GM19351 (cell line): ENCODE data around the gene TOP1.

ENCODE experiments used
- ATAC-seq: cut with Tn5 transposase; IDR thresholded peaks from one replicate; pipeline ENCODE4 v1.9.1; 2021; ENCODE audit warnings: mild to moderate bottlenecking, moderate library complexity; ENCODE audit not compliant: unreplicated experiment

The TOP1 gene

GRCh38 chr20:41055679-41056078 lies 27.1 kb downstream of the TOP1 start:
- ATAC-seq, result no peak

GRCh38 chr20:41057999-41058673 lies 29.5 kb downstream of the TOP1 start:
- no peak for ATAC-seq

DNA sequence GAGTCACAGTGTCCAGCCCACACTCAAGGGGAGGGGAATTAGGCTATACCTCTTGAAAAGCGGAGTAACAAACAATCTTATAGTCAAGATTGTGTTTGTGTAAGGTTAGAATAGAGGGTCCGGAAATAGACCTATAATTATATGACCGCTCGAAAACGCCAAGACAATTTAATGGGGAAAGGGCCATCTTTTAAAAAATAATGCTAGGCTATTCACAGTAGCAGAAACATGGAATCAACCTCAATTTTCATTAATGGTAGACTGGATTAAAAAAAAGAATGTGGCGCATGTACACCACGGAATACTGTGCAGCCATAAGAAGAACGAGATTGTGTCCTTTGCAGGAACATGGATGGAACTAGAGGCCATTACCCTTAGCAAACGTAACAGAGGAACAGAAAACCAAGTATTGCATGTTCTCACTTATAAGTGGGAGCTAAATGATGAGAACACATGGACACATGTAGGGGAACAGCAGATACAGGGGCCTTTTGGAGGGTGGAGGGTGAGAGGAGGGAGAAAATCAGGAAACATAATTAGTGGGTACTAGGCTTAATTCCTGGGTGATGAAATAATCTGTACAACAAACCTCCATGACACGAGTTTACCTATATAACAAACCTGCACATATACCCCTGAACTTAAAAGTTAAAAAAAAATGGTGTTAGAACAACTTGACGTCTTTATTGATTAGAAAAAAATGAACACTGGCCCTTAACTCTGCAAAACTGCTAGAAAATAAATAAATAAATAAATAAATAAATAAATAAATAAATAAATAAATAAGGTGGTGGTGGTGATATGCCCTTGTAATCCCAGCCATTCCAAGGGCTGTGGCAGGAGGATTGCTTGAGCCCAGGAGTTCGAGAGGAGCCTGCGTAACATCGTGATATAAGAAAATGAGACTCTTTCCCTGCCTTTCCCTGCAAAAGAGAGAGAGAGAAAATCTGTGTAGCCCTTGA lies 30.3 kb downstream of the TOP1 start:
- ATAC-seq, result no peak

DNA sequence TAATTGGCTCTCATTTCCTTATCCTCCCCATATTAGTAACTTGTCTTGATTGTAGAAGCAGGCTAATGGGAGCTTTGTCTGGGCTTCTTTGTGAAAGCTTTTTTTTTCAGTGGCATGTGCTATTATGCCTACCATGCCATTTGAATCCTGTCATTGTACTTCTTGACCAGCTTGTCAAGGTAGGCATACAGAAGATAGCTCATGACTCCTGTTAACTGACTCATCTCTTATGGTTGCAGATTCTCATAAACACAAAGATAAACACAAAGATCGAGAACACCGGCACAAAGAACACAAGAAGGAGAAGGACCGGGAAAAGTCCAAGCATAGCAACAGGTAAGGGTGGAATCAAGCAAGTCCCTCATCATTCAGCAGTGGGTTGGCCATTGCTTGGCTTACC lies 32.5 kb downstream of the TOP1 start:
- no peak for ATAC-seq

DNA sequence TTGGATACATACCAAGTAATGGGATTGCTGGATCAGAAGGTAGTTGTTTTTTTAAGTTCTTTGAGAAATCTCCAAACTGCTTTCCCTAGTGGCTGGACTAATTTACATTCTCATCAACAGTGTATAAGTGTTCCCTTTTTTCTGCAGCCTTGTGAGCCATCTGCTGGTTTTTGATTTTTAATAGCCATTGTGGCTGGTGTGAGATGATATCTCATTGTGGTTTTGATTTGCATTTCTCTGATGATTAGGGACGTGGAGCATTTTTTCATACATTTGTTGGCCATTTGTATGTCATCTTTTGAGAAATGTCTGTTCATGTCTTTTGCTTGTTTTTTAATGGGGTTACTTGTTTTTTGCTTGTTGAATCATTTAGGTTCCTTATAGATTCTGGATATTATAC lies 34.8 kb downstream of the TOP1 start:
- no peak for ATAC-seq

- ATAC-seq, result peak; percentile 85
Observed at GRCh38 chr20:41064377-41064776, 35.8 kb downstream of the TOP1 start.

GRCh38 chr20:41065716-41066115 lies 37.1 kb downstream of the TOP1 start:
- ATAC-seq, result no peak

DNA sequence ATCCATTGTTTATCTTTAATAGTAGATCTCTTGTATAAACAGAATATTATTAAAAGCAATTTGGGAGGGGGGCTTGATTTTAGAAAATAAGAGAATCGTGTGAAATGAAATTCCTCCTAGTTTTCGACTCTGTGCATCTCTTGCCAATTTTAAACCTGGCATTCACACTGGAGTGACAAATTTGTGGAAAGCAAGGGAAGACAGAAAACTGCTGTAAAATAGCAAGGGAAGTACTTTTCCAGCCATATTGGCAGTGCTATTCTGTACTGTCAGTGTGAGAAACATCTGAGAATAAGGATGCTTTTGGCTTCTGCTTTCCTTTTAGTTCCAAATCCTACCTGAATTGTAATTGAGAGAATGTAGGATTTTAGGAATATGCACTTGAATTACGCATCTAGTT lies 40.2 kb downstream of the TOP1 start:
- no peak for ATAC-seq

DNA sequence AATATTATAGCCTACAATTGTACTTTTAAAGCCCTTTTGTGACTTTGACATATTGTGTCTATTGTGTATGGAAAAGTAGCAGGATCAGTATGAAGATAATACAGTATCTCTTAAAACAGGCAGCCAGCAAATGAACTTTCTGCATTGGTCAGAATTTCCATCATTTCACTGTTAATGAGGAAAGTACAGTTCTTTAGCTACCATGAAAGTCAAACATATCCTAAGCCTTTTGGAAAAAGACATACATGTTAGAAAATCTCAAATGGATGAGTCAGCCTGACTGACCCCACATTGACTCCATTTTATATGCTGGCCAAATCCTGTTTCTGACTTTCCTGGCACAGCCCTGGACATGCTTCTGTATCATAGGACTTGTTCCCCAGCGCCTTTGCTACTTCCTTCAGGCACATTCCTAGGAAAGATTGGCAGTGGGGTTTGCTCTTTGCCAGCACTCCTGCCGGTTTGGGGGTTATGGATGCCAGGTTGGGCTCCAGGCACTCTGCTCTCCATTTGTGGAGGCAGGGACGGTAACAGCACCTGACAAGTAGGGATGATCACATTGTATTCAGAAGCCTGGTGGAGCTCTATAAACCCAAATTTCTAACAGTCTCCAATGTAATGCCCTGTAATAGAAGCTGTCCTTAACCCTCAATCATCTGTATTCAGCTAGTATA lies 43.7 kb downstream of the TOP1 start:
- ATAC-seq, result no peak

DNA sequence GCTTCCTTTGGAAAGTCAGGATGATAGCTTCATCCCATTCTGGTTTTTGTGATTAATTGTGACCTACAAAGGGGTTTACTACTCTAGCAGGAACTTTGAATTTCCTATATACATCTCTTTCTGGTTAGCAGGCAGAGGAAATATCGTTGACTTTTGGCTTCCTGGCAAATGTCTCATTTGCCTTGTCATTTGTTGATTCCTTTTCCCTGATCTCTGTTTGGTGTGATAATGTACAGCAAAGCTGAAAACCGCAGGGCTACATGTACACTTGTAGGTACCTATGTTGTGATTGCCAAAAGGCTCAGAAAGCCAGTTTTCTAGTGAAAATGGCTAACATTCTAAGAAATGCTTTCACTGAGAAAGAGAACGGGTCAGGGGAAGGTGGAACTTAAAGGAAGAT lies 44.3 kb downstream of the TOP1 start:
- no peak for ATAC-seq

GRCh38 chr20:41074441-41074840 lies 45.8 kb downstream of the TOP1 start:
- no peak for ATAC-seq

- ATAC-seq, result no peak
Observed at GRCh38 chr20:41076776-41077175, 48.2 kb downstream of the TOP1 start.

GRCh38 chr20:41078329-41078728 lies 49.7 kb downstream of the TOP1 start:
- no peak for ATAC-seq

- no peak for ATAC-seq
Observed at GRCh38 chr20:41079066-41079465, 50.4 kb downstream of the TOP1 start.

GRCh38 chr20:41080866-41081265 lies 52.2 kb downstream of the TOP1 start:
- ATAC-seq, result no peak

- no peak for ATAC-seq
Observed at GRCh38 chr20:41081276-41081814, 52.7 kb downstream of the TOP1 start.

- no peak for ATAC-seq
Observed at GRCh38 chr20:41082306-41082705, 53.7 kb downstream of the TOP1 start.

GRCh38 chr20:41085606-41086005 lies 57.0 kb downstream of the TOP1 start:
- no peak for ATAC-seq

DNA sequence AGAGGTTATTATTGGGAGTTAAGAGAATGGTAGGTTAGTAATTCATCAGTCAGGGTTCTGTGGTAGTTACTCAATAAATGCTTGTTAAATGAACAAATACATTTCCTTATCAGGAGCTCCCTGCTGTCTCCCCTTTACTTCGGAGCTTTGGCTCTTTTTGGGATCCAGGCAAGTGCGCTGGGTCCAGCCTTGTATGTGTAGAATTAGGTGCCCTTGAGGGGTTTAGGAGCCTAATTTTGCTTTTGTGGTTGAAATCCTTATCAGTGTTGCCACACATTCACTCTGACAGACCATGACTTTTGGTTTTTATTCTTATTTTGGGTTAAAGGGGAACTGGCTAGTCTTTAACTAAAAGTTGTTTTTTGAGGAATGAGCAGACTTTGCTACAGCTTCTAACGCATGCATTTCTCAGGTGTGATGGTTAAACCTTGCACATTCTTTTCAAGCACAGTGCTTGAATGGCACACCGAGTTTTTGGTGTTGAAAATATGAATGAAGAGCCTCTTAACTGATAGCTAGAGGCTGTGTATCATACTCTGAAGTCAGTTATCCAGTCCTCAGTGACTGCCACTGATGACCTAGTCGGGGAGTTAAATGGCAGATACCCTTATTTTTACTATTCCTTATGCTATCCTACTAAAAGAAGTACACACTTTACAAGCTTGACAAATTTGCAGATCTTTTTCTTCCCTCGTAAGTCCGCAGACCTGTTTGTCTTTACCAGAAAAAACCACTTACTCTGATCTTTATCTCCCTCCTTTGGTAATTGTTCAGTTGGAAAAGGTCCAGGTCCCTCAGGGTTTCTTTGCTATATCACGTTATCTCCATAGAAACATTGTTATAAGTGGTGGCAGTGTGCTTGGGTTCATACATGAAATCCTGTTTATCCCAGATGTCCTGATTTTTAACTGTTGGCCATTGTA lies 58.0 kb downstream of the TOP1 start:
- no peak for ATAC-seq

GRCh38 chr20:41087325-41087685 lies 58.7 kb downstream of the TOP1 start:
- ATAC-seq, result no peak
